Gastroesophageal sphincter (tissue), 3 donors: ENCODE measurements around the gene IL27RA.

Experiments
- CTCF ChIP-seq, 4 experiments: fragments of 200-600 bp in 2 of 4; fragments of 450-650 bp in 2 of 4; sonication (generic) in 1 of 4; IDR thresholded peaks; one replicate each; pipeline ENCODE4 v1.5.1; 2017 to 2019; ENCODE audit warnings: antibody characterized with exemption in 4 of 4, mild to moderate bottlenecking in 2 of 4, moderate library complexity in 2 of 4
- EP300 ChIP-seq: sonication (generic); formaldehyde crosslinking; IDR thresholded peaks from one replicate; pipeline ENCODE4 v1.6.1; 2017; ENCODE audit warnings: antibody characterized with exemption, mild to moderate bottlenecking
- POLR2A ChIP-seq, 2 donors: fragments of 450-650 bp; IDR thresholded peaks; one replicate each; pipeline ENCODE4 v1.6.1; 2017; ENCODE audit warnings: antibody characterized with exemption in 2 of 2, mild to moderate bottlenecking in 2 of 2, moderate library complexity in 1 of 2

GRCh38 chr19:13987101-13987890 is 44.3 kb upstream of the IL27RA start:
- no peak for TF ChIP-seq CTCF (IDR thresholded peaks at IDR 0.05)
- TF ChIP-seq EP300 = no peak
- no peak for TF ChIP-seq POLR2A (IDR thresholded peaks at IDR 0.05)
